ENCODE data around the gene TMEM43.

TMEM43 gene

DNA sequence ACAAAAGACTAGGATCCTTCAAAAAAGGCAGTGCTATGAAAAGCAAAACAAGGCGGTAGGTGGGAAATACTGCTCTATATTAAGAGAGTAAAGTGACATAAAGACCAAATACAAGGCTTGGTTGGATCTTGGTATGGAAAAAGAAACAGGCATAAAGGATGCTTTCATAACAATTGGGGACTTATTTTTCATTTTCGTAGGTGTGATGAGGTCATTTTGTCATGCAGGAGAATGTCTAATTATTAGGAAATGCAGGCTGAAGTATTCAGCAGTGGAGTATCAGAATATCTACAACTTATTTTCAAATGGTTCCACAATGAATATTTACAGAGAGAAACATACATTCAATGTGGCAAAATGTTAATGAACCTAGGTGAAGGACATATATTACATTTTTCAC, 44.6 kb downstream of the TMEM43 start:
- intact Hi-C loops (cut with DNase I) = no loop called here
- no peak for DNase-seq

- DNase-seq = no peak
- intact Hi-C loops (cut with DNase I) = no loop called here
These were observed 45.0 kb downstream of the TMEM43 start for GRCh38 chr3:14169871-14170270.

GRCh38 chr3:14170531-14171159, 45.8 kb downstream of the TMEM43 start:
- no peak for DNase-seq
- intact Hi-C loops (cut with DNase I) = no loop called here

- DNase-seq = no peak
- intact Hi-C loops (cut with DNase I) = no loop called here
These were observed 47.6 kb downstream of the TMEM43 start for GRCh38 chr3:14172496-14172895.

DNA sequence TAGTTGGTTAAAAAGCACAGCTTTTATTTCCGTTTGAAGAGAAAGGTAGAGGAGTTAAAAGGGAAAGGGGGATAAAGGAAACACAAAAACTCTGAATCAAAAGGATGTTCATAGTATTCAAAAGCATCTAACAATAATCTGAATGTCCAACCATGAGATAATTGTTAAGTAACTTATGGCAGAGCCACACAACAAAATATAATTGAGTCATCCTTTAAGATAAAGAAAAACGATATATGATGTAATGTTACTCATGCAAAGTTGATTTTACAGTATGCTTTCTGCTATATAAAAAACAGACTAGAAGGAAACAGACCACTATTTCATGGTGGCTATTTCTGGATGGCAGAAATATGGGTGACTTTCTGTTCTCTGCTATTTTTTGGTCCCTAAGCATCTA, 49.6 kb downstream of the TMEM43 start:
- intact Hi-C loops (cut with DNase I) = no loop called here
- DNase-seq = no peak

DNA sequence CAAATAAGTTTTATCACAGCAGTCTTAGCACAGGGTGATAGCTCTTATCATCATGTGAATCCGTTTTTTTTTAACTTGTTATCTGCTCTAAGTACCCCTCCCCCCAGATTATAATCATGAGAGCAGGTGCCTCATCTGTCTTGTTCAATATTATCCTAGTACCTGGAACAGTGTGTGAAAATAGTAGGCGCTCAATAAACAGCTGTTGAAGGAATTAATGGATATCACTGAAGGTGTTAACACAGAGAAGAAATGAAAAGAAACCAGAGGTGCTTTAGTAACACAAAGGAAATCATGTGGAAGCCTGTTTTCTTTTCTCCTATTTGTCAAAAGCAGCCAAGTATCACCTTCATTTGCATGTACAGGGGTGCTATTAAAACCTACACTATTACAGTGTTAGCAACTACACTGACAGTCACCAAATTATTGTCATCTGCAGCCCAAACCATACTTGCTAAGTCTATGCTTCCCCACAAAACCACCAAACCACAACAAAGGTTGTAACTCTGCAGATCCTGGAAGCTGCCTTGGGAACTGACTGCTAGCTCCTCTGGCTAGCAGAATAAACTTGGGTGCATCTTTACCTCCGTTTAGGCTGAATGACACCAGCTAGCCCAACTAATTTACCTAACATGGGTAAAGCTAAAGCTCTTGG, 50.7 kb downstream of the TMEM43 start:
- intact Hi-C loops (cut with DNase I) = no loop called here
- no peak for DNase-seq

DNA sequence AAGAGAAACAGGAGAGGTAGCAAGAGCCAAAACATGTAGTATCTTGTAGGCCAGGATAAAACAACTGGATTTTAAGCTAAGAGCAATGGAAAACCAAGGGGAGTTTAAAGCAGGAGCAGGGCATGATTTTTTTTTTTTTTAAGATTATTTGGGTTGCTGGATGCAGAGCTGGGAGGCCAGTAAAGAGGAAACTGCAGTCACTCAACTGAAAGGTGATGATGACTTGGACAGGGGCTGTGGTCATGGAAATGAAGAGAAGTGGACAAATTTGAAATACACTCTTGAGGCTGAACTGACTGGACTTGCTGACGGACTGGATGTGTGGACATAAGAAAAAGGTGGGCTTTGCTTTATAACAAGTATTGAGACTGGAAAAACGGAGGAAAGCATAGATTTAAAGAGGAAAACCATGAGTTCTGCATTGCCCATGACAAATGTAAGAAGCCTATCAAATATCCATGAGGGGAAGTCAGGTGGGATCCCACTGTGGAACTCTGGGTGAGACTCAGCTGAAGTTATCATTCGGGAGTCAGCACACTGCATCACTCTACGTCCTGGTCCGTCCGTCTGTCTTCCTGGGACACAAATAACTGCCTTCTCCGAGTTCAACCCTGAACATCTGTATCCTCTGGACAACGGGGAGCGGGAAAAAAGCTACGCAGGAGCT, 52.9 kb downstream of the TMEM43 start:
- DNase-seq = no peak
- intact Hi-C loops (cut with DNase I) = loop anchor here (1.0 kb wide), 1 partner anchor 52 kb away; the partner anchor contains the start of gene TMEM43

GRCh38 chr3:14178247-14179113, 53.6 kb downstream of the TMEM43 start, which contains the start of the genes LSM3 and XPC:
Gene LSM3 (plus strand): TSS chr3:14178817. CDS start chr3:14178861, 44 bp downstream.
Gene XPC (minus strand): TSS chr3:14178601. CDS start chr3:14178568, 33 bp downstream.
- intact Hi-C loops (cut with DNase I) = loop anchor here (1.0 kb wide), 1 partner anchor 53 kb away; the partner anchor contains the start of gene TMEM43
- peak; percentile 96 to 100 (median 97) for DNase-seq

- no peak for DNase-seq
- intact Hi-C loops (cut with DNase I) = no loop called here
These were observed 54.2 kb downstream of the TMEM43 start for GRCh38 chr3:14179114-14179465.

DNA sequence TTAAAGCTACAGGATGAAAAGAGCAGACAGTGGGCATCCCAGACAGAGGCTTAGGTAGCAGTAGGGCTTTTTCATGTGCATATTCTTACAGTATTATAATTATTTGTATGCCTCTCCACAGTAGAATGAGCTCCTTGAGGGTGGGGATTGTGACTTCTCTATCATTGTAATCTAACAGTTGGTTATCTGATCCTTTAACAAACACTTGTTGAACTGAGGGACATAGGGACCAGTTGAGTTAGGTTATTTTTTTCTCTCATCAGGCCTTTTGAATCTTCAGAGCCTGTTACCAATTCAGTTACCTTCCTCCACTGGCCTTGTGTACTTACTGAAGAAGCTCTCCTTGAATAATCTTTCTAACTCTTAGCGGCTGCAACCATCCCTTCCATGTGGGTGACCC, 54.9 kb downstream of the TMEM43 start:
- DNase-seq = no peak
- intact Hi-C loops (cut with DNase I) = no loop called here

DNA sequence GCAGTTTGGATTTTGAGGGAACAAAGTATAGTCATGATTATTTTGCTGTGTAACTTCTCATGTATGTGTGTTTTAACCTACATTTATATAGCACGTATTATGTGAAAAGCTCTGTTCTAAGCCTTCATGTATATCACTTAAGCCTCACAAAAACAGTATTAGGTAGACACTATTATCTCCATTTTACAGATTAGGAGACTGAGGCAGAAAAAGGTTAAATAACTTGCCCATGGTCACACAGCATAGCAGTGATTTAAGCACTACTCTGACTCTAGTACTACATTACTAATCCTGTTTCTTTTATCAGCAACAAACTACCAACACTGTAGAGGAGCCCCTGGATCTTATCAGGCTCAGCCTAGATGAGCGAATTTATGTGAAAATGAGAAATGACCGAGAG, 56.4 kb downstream of the TMEM43 start:
- DNase-seq = no peak
- intact Hi-C loops (cut with DNase I) = no loop called here

GRCh38 chr3:14183015-14183577, 58.2 kb downstream of the TMEM43 start:
- intact Hi-C loops (cut with DNase I) = no loop called here

GRCh38 chr3:14186854-14187458, 62.1 kb downstream of the TMEM43 start:
- DNase-seq = no peak
- intact Hi-C loops (cut with DNase I) = no loop called here

More at GRCh38 chr3:14183015-14183577, 58.2 kb downstream of the TMEM43 start:
- DNase-seq = no peak

GRCh38 chr3:14188041-14188754, 63.3 kb downstream of the TMEM43 start:
- intact Hi-C loops (cut with DNase I) = no loop called here
- DNase-seq = no peak
